Medulla oblongata (tissue), 1 donor: ENCODE results near the gene NUDT4B.
"Not testable (repeated sequence)": the region's sequence is repeated elsewhere in the genome, so short reads cannot be mapped to it uniquely, and the experiment has no call there.

Experiments
- DNase-seq: peaks from one replicate; pipeline ENCODE4 v3.0.0-alpha.2; 2015; ENCODE audit errors: extremely low spot score

NUDT4B gene

DNA sequence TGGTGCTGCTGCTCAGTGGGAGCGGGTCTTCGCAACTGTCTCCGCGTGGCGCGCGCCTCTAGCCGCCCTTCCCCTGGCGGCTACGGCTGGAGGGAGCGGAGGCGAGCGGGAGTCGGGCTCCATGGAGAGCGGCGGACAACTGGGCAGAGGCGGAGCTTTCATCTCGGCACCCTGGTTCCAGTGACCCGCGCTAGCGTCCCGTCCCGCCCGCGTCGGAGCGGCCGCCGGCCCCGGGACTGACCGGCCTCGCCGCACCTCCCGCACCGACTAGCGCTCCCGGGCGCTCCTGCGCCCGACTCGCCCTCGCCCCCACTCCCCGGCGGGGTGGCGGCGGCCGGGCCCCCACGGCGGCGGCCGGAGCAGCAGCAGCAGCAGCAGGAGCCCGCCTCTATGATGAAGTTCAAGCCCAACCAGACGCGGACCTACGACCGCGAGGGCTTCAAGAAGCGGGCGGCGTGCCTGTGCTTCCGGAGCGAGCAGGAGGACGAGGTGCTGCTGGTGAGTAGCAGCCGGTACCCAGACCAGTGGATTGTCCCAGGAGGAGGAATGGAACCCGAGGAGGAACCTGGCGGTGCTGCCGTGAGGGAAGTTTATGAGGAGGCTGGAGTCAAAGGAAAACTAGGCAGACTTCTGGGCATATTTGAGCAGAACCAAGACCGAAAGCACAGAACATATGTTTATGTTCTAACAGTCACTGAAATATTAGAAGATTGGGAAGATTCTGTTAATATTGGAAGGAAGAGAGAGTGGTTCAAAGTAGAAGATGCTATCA lies at the start of gene NUDT4B:
NUDT4B (plus strand) TSS at position 212 of the 772 bp plus-strand sequence; CDS start at position 391, 179 bp downstream.
- DNase-seq: not testable (repeated sequence)

GRCh38 chr1:148699357-148699756 lies 49.2 kb upstream of the NUDT4B start:
- DNase-seq: not testable (repeated sequence)

- not testable (repeated sequence) for DNase-seq
Measured at GRCh38 chr1:148702242-148702641, 46.3 kb upstream of the NUDT4B start.

GRCh38 chr1:148703973-148704591 lies 44.5 kb upstream of the NUDT4B start:
- DNase-seq: not testable (repeated sequence)

- not testable (repeated sequence) for DNase-seq
Measured at GRCh38 chr1:148705316-148705948, 43.1 kb upstream of the NUDT4B start.

DNA sequence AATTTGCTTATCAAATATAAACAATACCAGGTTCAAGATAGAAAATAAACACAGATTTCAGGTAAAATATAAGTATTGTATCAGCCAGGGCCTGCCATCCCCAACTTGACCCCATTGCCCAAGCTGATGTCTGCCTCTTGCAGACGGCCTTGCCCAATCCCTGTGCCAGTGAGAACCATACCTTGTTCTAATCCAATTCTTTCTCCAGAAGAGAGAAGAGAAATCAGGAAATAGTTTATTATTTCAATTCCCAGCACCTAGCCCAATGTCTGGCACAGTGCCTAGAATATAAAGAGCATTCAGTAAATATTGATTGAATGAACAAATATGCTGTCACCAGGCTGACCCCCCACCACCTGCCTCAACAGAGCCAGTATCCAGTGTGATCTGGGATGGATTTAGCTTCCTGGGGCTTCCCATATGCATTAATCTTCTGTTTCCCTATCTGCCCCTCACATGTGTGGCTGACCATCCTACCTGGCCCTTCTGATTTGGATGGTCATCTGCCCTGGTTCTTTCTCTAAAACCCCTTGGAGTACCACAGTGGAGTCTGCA lies 39.7 kb upstream of the NUDT4B start:
- DNase-seq: not testable (repeated sequence)

DNA sequence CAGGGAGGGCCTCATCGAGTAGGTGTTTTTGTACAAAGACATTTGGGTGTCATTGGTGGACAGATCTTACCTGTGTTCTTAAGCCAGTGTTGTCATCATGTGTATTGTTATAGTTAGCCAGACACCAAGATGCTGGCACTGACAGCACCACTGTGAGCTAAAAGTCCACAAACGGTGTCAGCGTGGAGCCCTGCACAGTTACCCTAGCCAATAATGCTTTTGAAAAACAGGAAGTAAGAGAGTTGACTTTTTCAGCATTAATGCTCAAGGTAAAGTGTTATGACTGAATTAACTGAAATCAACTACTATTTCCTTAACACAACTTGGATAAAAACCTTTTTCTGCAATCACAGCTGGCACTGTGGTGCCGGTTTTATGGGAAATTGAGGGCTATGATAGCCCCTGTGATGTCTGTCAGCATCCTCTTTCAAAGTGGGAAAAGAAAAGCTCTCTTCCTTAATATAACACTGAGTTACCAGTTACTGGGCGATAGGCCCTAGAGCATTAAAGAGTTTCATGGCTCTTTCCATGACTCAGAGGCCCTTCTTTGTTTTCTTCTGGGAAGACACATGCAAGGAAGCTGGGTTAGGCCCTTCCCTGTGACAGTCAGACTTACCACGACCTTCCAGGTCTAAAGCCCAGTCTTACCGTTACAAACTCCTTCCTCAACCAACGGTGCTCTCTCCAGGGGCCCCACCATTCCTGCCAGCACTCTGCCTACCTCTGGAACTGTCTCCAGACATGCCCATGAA lies 37.6 kb upstream of the NUDT4B start:
- DNase-seq: not testable (repeated sequence)

DNA sequence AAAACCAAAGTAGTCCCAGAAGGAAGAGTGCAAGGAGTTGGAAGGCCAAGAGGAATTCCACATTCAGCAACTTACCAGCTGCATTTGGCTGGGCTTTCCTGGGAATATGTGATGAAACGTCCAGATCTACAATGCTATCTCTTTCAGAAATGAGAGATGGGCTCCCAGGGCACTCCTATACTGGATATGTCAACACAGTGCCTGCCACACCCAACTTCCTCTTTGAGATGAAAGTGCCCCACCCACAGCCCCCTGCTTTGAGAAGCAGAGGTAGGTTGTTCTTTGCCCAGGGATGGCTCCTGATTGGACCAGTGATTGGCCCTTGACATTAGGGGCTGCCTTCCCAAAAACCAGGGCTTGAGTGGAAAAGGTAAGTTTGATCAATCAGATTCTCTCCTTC lies 36.2 kb upstream of the NUDT4B start:
- not testable (repeated sequence) for DNase-seq

GRCh38 chr1:148715518-148715917 lies 33.1 kb upstream of the NUDT4B start:
- DNase-seq: not testable (repeated sequence)

DNA sequence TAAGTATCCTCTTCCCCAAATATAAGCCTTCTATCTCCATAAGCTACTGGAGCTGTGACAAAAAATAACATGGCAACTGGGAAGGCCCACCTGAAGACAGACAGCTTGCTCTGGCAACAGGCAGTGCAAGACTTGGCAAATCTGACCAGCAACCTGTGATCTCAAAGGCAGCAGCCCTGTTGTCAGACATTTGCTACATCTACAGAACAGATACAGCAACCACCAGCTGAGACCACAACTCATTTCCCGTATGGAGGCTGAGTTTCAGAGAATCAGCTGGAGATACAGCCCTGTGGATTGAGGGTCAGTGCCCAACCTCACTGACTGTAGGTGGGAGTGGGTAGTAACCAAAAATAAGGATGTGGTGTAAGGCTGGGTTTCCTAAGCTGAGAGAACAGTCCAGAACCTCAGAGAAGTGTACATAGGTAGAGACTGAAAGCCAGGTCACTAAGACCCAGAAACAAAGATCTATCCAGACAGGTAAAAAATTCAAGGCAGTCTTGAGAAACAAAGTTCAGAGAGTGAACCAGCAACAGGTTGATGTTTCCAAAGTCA lies 31.5 kb upstream of the NUDT4B start:
- not testable (repeated sequence) for DNase-seq

GRCh38 chr1:148720918-148721317 lies 27.7 kb upstream of the NUDT4B start:
- DNase-seq: not testable (repeated sequence)

- not testable (repeated sequence) for DNase-seq
Measured at GRCh38 chr1:148722758-148723157, 25.8 kb upstream of the NUDT4B start.

DNA sequence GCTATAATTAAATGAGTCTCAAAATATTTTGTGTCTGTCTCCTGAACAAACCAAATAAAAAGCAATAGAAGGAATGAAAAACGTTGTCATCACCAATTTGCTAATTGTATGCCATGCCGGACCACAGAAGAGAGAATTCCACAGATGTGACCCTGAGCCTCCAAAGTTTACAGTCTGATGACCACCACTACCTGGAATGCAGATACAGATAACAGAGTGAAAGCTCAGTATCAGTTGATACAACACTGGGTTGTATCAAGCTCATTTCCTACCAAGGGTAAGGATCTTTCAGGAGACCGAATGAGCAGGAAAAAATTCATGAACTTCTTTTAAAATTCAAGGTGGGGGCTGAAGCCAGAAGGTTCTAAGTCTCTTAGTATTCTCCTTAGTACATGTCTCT lies 25.1 kb upstream of the NUDT4B start:
- DNase-seq: not testable (repeated sequence)

DNA sequence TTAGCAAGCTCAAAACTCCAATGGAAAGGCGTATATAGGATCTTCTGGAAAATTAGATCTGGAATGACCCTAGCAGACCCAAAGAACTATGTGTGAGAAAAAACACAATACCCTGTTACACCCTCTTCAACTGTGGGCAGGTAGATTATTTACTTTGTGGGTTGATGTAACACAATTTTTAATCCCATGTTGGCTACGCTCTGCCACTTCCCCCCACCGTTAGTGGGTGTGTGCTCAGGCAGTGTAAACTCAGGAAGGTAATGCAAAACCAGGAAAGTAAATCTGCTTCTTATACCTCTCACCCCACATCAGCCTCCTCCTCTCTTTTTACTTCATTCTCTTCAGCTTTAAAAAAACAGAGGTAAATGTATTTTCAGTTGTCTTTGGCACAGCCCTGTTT lies 23.7 kb upstream of the NUDT4B start:
- DNase-seq: not testable (repeated sequence)

- not testable (repeated sequence) for DNase-seq
Measured at GRCh38 chr1:148727862-148728261, 20.7 kb upstream of the NUDT4B start.

GRCh38 chr1:148729128-148729527 lies 19.4 kb upstream of the NUDT4B start:
- not testable (repeated sequence) for DNase-seq

GRCh38 chr1:148729541-148729940 lies 19.0 kb upstream of the NUDT4B start:
- not testable (repeated sequence) for DNase-seq

GRCh38 chr1:148732277-148732676 lies 16.3 kb upstream of the NUDT4B start:
- not testable (repeated sequence) for DNase-seq

DNA sequence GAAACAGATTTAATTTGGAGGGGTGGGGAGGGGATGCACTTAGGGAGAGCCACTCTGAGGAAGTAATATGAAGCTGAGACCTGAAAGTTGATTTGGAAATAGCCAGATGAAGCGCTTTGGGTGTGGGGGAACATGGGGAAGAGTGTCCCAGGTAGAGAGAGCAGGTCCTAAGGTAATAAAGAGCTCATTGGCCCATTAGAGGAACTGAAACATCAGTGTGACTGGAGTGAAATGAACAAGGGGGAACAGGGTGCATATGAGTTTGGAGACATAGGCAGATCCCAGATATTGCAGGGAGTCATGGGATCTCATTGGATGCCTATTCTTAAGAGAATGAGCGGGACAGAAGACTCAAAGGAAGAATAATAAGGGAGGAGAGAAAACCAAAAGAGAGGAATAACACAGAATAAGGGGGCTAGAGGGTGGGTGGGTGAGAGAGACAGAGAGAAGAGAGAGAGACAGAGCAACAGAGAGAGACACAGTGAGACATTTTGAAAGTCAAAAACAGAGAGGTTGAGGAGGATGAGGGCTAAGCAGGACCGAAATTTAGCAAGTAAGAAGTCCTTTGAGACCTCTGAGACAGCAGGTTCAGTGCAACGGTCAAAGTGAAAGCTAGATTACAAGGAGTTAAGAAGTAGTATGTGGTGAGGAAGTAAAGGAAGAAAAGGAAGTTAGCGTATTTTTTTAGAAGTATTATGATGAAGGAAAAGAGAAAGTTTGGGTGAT lies 14.8 kb upstream of the NUDT4B start:
- not testable (repeated sequence) for DNase-seq

DNA sequence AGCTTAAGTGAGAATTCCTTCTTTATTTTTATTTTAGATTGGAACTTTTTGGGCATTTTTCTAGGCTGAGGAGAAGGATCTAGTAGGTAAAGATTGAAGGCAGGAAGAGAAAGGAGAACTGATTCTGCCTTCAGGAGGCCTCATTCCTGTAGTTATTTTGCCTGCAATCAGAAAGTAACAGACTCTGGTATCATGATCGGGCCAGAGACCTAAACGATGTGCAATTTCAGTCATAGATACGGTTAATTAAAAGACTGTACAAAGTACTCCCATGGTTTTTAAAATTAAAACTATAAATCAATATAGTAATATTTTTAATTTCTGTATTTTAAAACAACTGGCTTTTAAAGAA lies 14.3 kb upstream of the NUDT4B start:
- not testable (repeated sequence) for DNase-seq

- not testable (repeated sequence) for DNase-seq
Measured at GRCh38 chr1:148735538-148735937, 13.0 kb upstream of the NUDT4B start.
